Activated CD8-positive, alpha-beta memory T cell treated with anti-CD3 and anti-CD28 coated beads, Interleukin-2, amount 10 ng/mL, durations not matched to agents 7 days and 5 days (primary cell): ENCODE measurements around the gene TMEM181. TPM values are rescaled to one million over a fixed set of nuclear protein-coding genes. Genes with fewer than 3 reads are reported as not detected.
"Not testable (repeated sequence)": the region's sequence is repeated elsewhere in the genome, so short reads cannot be mapped to it uniquely, and the experiment has no call there.

Experiments
- ATAC-seq: fragments of 150-1000 bp; cut with Tn5 transposase; one replicate; pipeline ENCODE4 v1.10.0; 2021; ENCODE audit warnings: moderate library complexity
- CTCF ChIA-PET: fragments of 350-600 bp; sonication (Branson Sonifier 250); formaldehyde crosslinking; loops from one replicate; lab custom pipeline; 2021; ENCODE audit warnings: antibody characterized with exemption; lab: Charles Lee
- DNase-seq: peaks from one replicate; pipeline ENCODE4 v3.0.0-alpha.2; 2020
- H3K27ac Mint-ChIP-seq: one replicate; pipeline ENCODE4 v1.8.0; 2021; ENCODE audit warnings: mild to moderate bottlenecking, mixed read lengths
- H3K27me3 Mint-ChIP-seq: one replicate; pipeline ENCODE4 v1.8.0; 2021; ENCODE audit warnings: mixed read lengths
- H3K36me3 Mint-ChIP-seq: one replicate; pipeline ENCODE4 v1.8.0; 2021; ENCODE audit warnings: mild to moderate bottlenecking, mixed read lengths
- H3K4me1 Mint-ChIP-seq: one replicate; pipeline ENCODE4 v1.8.0; 2021; ENCODE audit warnings: mixed read lengths
- H3K4me3 Mint-ChIP-seq: one replicate; pipeline ENCODE4 v1.8.0; 2021; ENCODE audit warnings: mild to moderate bottlenecking, moderate library complexity, mixed read lengths
- H3K9me3 Mint-ChIP-seq: one replicate; pipeline ENCODE4 v1.8.0; 2022; ENCODE audit warnings: low read depth, mixed read lengths
- total RNA-seq, 2 experiments: library from RNA; stranded (reverse); gene quantifications; one replicate each; pipeline ENCODE4 v1.2.3, GENCODE V29; 2021

TMEM181 gene
- total RNA-seq, 2 experiments from 2014 or later = 14.0 to 17.4 TPM

GRCh38 chr6:158627168-158627939, 67.5 kb downstream of the TMEM181 start:
- no peak overlapping the region for H3K27ac Mint-ChIP-seq
- DNase-seq = no peak
- CTCF ChIA-PET = no interaction called here
- H3K4me1 Mint-ChIP-seq = peaks cover 32% of the 10 kb centered on the region
- no peaks in the 10 kb centered on the region for H3K27me3 Mint-ChIP-seq
- ATAC-seq = no peak
- no peak overlapping the region for H3K4me3 Mint-ChIP-seq
- no peaks in the 10 kb centered on the region for H3K9me3 Mint-ChIP-seq
- H3K36me3 Mint-ChIP-seq = peaks cover 34% of the 10 kb centered on the region

GRCh38 chr6:158627940-158628211, 68.0 kb downstream of the TMEM181 start:
- H3K27me3 Mint-ChIP-seq = no peaks in the 10 kb centered on the region
- CTCF ChIA-PET = no interaction called here
- H3K4me1 Mint-ChIP-seq = peaks cover 27% of the 10 kb centered on the region
- ATAC-seq (no peak), DNase-seq (peak; percentile 36)
- H3K4me3 Mint-ChIP-seq = no peak overlapping the region
- peaks cover 36% of the 10 kb centered on the region for H3K36me3 Mint-ChIP-seq
- H3K9me3 Mint-ChIP-seq = no peaks in the 10 kb centered on the region
- H3K27ac Mint-ChIP-seq = no peak overlapping the region

GRCh38 chr6:158628542-158628941, 68.7 kb downstream of the TMEM181 start:
- no peak for ATAC-seq
- Mint-ChIP-seq H3K9me3 (no peaks in the 10 kb centered on the region), H3K4me1 (peaks cover 29% of the 10 kb centered on the region), H3K4me3 (no peak overlapping the region), H3K36me3 (peaks cover 38% of the 10 kb centered on the region), H3K27ac (no peak overlapping the region), H3K27me3 (no peaks in the 10 kb centered on the region)
- CTCF ChIA-PET = interaction anchor here (0.7 kb wide), 2 partner anchors 23 to 63 kb away, joined by 3 read pairs; no protein-coding TSS in a partner anchor
- peak; percentile 30 for DNase-seq

- Mint-ChIP-seq H3K4me1 (peaks cover 29% of the 10 kb centered on the region), H3K27me3 (no peaks in the 10 kb centered on the region), H3K4me3 (no peak overlapping the region), H3K27ac (peak overlapping the region; percentile 44), H3K9me3 (no peaks in the 10 kb centered on the region), H3K36me3 (peaks cover 38% of the 10 kb centered on the region)
- ATAC-seq (no peak), DNase-seq (peak; percentile 49)
- CTCF ChIA-PET = interaction anchor here (0.7 to 2.4 kb wide), 2 partner anchors 12 to 24 kb away, joined by 3 to 7 read pairs; no protein-coding TSS in a partner anchor
These were observed 69.7 kb downstream of the TMEM181 start for GRCh38 chr6:158629367-158630221.

- peak; percentile 39 for DNase-seq
- Mint-ChIP-seq H3K27ac (peak overlapping the region; percentile 44), H3K4me3 (no peak overlapping the region), H3K4me1 (peaks cover 42% of the 10 kb centered on the region), H3K9me3 (no peaks in the 10 kb centered on the region), H3K27me3 (no peaks in the 10 kb centered on the region), H3K36me3 (peaks cover 41% of the 10 kb centered on the region)
- no peak for ATAC-seq
- CTCF ChIA-PET = interaction anchor here (0.8 to 2.4 kb wide), 3 partner anchors 11 to 417 kb away, joined by 3 to 7 read pairs (median 5); partner anchors contain the start of gene DYNLT1
These were observed 71.2 kb downstream of the TMEM181 start for GRCh38 chr6:158630938-158631616.

GRCh38 chr6:158631678-158632537, 72.0 kb downstream of the TMEM181 start:
- H3K9me3 Mint-ChIP-seq = no peaks in the 10 kb centered on the region
- H3K36me3 Mint-ChIP-seq = peaks cover 45% of the 10 kb centered on the region
- H3K4me3 Mint-ChIP-seq = no peak overlapping the region
- peak overlapping the region; percentile 44 for H3K27ac Mint-ChIP-seq
- ATAC-seq = no peak
- peak; percentile 38 for DNase-seq
- CTCF ChIA-PET = interaction anchor here (0.7 to 2.4 kb wide), 3 partner anchors 10 to 27 kb away, joined by 3 to 7 read pairs (median 4); partner anchors contain the start of gene DYNLT1
- H3K27me3 Mint-ChIP-seq = no peaks in the 10 kb centered on the region
- H3K4me1 Mint-ChIP-seq = peaks cover 44% of the 10 kb centered on the region

GRCh38 chr6:158632538-158633119, 72.7 kb downstream of the TMEM181 start:
- H3K4me3 Mint-ChIP-seq, ATAC-seq, H3K9me3 Mint-ChIP-seq, H3K27me3 Mint-ChIP-seq, DNase-seq: not testable (repeated sequence)
- CTCF ChIA-PET = interaction anchor here (0.7 to 1.3 kb wide), 2 partner anchors 12 to 26 kb away, joined by 3 to 4 read pairs; partner anchors contain the start of gene DYNLT1
- Mint-ChIP-seq H3K4me1 (peaks cover 47% of the 10 kb centered on the region), H3K36me3 (peaks cover 49% of the 10 kb centered on the region), H3K27ac (peak overlapping the region; percentile 44)

- H3K36me3 Mint-ChIP-seq = peaks cover 49% of the 10 kb centered on the region
- DNase-seq (no peak), ATAC-seq (no peak)
- no peaks in the 10 kb centered on the region for H3K9me3 Mint-ChIP-seq
- no peak overlapping the region for H3K4me3 Mint-ChIP-seq
- H3K4me1 Mint-ChIP-seq = peaks cover 48% of the 10 kb centered on the region
- CTCF ChIA-PET = interaction anchor here (1.3 kb wide), 1 partner anchor 12 kb away, joined by 4 read pairs; the partner anchor contains the start of gene DYNLT1
- H3K27ac Mint-ChIP-seq = peak overlapping the region; percentile 70
- no peaks in the 10 kb centered on the region for H3K27me3 Mint-ChIP-seq
These were observed 73.2 kb downstream of the TMEM181 start for GRCh38 chr6:158633127-158633526.

GRCh38 chr6:158634695-158635426, 75.0 kb downstream of the TMEM181 start:
- no peak for ATAC-seq
- H3K27ac Mint-ChIP-seq = peak overlapping the region; percentile 65
- no peak overlapping the region for H3K4me3 Mint-ChIP-seq
- H3K36me3 Mint-ChIP-seq = peaks cover 61% of the 10 kb centered on the region
- H3K27me3 Mint-ChIP-seq = no peaks in the 10 kb centered on the region
- no peak for DNase-seq
- H3K9me3 Mint-ChIP-seq = no peaks in the 10 kb centered on the region
- H3K4me1 Mint-ChIP-seq = peaks cover 56% of the 10 kb centered on the region
- CTCF ChIA-PET = interaction anchor here (1.4 to 1.6 kb wide), 2 partner anchors 56 to 421 kb away, joined by 4 read pairs; no protein-coding TSS in a partner anchor

- CTCF ChIA-PET = interaction anchor here (1.4 to 1.6 kb wide), 2 partner anchors 56 to 421 kb away, joined by 4 read pairs; no protein-coding TSS in a partner anchor
- peaks cover 63% of the 10 kb centered on the region for H3K36me3 Mint-ChIP-seq
- no peaks in the 10 kb centered on the region for H3K9me3 Mint-ChIP-seq
- H3K27me3 Mint-ChIP-seq = no peaks in the 10 kb centered on the region
- peaks cover 60% of the 10 kb centered on the region for H3K4me1 Mint-ChIP-seq
- H3K27ac Mint-ChIP-seq = peak overlapping the region; percentile 61
- ATAC-seq = no peak
- DNase-seq = no peak
- no peak overlapping the region for H3K4me3 Mint-ChIP-seq
These were observed 75.7 kb downstream of the TMEM181 start for GRCh38 chr6:158635427-158636073.

GRCh38 chr6:158636778-158637177, 76.9 kb downstream of the TMEM181 start:
- ATAC-seq (no peak), DNase-seq (no peak)
- Mint-ChIP-seq H3K27ac (no peak overlapping the region), H3K36me3 (peaks cover 64% of the 10 kb centered on the region), H3K4me3 (no peak overlapping the region), H3K9me3 (no peaks in the 10 kb centered on the region), H3K27me3 (no peaks in the 10 kb centered on the region), H3K4me1 (peaks cover 59% of the 10 kb centered on the region)
- CTCF ChIA-PET = interaction anchor here (0.9 to 1.3 kb wide), 2 partner anchors 55 to 422 kb away, joined by 3 to 6 read pairs; no protein-coding TSS in a partner anchor
